Breast epithelium (tissue), 3 donors: ENCODE data around the gene FRMD4A.

Experiments used
- POLR2A ChIP-seq: fragments of 450-650 bp; IDR thresholded peaks from one replicate; pipeline ENCODE4 v1.6.1; 2016; ENCODE audit warnings: antibody characterized with exemption, mild to moderate bottlenecking, moderate library complexity
- POLR2AphosphoS5 ChIP-seq, 3 donors: sonication (generic); formaldehyde crosslinking; IDR thresholded peaks; one replicate each; pipeline ENCODE4 v1.6.1; 2017; ENCODE audit warnings: antibody characterized with exemption in 3 of 3
- TF ChIP-seq, protein P1 (sequence below), 3 donors: fragments of 450-650 bp; IDR thresholded peaks; one replicate each; pipeline ENCODE4 v1.5.1; 2016 to 2017; ENCODE audit warnings: antibody characterized with exemption in 3 of 3, mild to moderate bottlenecking in 3 of 3, moderate library complexity in 3 of 3

DNA sequence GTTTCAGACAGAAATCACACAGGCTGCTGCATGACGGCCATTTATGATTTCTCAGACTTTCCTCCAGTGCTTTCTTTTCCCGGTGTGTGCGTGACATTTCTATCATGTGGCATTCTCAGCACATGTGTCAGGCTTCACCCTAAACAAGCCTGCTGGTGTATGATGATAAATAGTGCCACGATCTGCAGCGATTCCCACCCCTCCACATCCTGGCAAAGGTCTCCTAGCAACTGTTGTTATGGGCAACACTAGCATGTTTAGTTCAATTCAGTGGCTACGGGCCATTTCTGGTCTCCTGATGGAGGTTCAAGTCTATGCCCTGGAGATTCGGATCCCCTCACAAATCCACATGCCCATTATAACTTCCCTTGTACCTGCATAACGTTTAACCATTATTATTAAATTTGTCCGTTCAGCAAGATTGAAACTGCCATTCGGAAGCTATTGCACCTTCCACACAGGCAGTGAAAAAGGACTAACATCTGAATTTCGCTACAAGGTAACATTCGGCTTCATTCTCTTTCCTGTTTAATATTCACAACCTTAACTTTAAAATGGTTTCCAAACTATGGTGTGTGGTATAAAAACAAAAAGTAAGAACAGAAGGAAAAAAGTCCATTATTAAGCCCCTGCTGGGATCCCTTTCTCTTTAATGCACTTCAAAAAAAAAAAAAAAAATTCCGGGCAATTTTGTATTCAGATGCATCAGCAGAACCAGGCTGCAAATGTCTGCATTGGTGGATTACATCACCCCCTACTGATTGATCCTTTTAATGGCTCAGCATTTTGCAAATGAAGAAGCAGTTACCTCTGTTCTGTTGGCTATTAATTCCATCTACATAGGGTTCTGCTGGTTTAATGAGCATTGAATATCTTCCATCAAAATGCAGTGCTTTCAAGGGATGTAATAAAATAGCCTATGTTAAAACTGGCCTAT is 90.2 kb downstream of the FRMD4A start:
- TF ChIP-seq, protein P1, sequence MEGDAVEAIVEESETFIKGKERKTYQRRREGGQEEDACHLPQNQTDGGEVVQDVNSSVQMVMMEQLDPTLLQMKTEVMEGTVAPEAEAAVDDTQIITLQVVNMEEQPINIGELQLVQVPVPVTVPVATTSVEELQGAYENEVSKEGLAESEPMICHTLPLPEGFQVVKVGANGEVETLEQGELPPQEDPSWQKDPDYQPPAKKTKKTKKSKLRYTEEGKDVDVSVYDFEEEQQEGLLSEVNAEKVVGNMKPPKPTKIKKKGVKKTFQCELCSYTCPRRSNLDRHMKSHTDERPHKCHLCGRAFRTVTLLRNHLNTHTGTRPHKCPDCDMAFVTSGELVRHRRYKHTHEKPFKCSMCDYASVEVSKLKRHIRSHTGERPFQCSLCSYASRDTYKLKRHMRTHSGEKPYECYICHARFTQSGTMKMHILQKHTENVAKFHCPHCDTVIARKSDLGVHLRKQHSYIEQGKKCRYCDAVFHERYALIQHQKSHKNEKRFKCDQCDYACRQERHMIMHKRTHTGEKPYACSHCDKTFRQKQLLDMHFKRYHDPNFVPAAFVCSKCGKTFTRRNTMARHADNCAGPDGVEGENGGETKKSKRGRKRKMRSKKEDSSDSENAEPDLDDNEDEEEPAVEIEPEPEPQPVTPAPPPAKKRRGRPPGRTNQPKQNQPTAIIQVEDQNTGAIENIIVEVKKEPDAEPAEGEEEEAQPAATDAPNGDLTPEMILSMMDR (IDR thresholded peaks at IDR 0.05), result no peak
- no peak for TF ChIP-seq POLR2A
- TF ChIP-seq POLR2AphosphoS5 (IDR thresholded peaks at IDR 0.05), result no peak
